ENCODE measurements around the gene NCCRP1. TPM values are rescaled to one million over a fixed set of nuclear protein-coding genes. Genes with fewer than 3 reads are reported as not detected.
A peak's percentile ranks its signal among the peaks of the same experiment; 100 is the strongest.
"Not testable (repeated sequence)": the region's sequence is repeated elsewhere in the genome, so short reads cannot be mapped to it uniquely, and the experiment has no call there.

Gene NCCRP1
- total RNA-seq, 2 experiments from 2014 or later = not detected

DNA sequence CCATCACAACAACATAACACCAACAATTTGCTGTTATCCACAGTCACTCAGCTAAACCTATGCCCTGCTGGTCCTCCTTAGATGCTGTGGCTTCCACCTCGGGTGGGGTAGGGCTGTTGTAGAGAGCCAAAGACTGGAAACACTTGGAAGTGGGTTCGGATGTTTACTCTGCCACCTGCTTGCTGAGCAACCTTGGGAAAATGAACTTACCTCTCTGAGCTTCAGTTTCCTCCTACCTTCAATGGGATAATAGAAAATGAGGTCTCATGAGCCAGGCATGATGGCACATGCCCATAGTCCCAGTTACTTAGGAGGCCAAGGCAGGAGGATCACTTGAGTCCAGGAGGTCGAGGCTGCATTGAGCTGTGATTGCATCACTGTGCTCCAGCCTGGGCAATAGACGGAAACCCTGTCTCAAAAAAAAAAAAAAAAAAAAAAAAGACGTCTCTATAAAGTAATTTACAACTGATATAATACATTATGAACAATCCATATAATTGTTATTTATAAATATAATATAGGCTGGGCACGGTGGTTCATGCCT is 10.6 kb downstream of the NCCRP1 start:
- CTCF ChIA-PET = no interaction called here
- Mint-ChIP-seq H3K36me3 (no peaks in the 10 kb centered on the region), H3K4me1 (ENCODE audit: low read depth) (no peaks in the 10 kb centered on the region), H3K27ac (no peak overlapping the region), H3K4me3 (no peak overlapping the region), H3K9me3 (no peaks in the 10 kb centered on the region), H3K27me3 (peaks cover 21% of the 10 kb centered on the region)
- no peak for DNase-seq
- POLR2A ChIA-PET = no interaction called here
- intact Hi-C loops (cut with micrococcal nuclease) = no loop called here

DNA sequence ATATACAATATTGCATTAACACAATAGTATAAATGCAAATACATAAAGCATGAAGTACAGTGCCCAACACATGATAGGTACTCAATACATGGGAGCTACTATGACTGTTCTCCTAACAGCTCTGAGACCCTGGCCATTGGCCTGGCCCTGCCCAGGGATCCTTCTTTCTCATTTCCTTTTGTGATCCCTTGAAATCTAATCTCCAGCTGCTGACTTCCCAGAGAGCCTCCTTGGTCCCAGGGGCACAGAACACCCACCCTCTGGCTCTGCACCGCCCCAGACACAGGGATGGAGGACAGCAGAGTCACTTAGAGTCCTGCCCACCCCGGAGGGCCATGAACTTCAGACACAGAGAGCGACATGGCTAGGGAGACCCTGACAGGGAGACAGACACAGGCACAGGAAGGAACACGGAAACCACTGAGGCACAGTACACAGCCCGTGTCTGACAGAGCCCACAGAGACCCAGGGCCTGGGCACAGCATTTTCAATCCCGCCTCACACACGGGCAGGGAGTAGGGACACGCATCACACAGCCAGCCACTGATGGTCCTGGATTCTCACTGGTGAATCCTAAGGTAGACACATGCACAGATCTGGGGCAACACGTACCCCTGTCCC is 11.5 kb downstream of the NCCRP1 start:
- no peak for DNase-seq
- POLR2A ChIA-PET = no interaction called here
- Mint-ChIP-seq H3K4me3 (no peak overlapping the region), H3K9me3 (no peaks in the 10 kb centered on the region), H3K27ac (no peak overlapping the region), H3K4me1 (ENCODE audit: low read depth) (no peaks in the 10 kb centered on the region), H3K27me3 (peaks cover 13% of the 10 kb centered on the region), H3K36me3 (no peaks in the 10 kb centered on the region)
- intact Hi-C loops (cut with micrococcal nuclease) = no loop called here
- CTCF ChIA-PET = no interaction called here

DNA sequence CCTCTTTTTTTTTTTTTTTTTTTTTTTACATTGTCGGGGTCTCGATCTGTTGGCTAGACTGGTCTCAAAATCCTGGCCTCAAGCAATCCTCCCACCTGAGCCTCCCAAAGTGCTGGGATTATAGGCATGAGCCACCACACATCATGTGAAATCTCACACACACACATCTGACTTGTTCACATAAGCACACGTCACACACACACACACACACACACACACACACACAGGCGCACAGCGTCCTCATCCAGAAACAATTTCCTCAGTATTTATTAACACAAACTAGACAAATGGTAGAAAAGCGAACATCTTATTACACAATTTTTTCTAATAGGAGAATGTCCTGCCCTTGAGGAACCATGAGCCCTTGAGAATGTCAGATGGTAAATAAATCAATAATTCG is 12.4 kb downstream of the NCCRP1 start:
- peaks cover 6% of the 10 kb centered on the region for H3K27me3 Mint-ChIP-seq
- no peaks in the 10 kb centered on the region for H3K36me3 Mint-ChIP-seq
- H3K9me3 Mint-ChIP-seq = no peaks in the 10 kb centered on the region
- ChIA-PET POLR2A (no interaction called here), CTCF (no interaction called here)
- H3K4me3 Mint-ChIP-seq = no peak overlapping the region
- no peaks in the 10 kb centered on the region for H3K4me1 Mint-ChIP-seq (ENCODE audit: low read depth)
- no peak overlapping the region for H3K27ac Mint-ChIP-seq
- no peak for DNase-seq
- intact Hi-C loops (cut with micrococcal nuclease) = no loop called here

DNA sequence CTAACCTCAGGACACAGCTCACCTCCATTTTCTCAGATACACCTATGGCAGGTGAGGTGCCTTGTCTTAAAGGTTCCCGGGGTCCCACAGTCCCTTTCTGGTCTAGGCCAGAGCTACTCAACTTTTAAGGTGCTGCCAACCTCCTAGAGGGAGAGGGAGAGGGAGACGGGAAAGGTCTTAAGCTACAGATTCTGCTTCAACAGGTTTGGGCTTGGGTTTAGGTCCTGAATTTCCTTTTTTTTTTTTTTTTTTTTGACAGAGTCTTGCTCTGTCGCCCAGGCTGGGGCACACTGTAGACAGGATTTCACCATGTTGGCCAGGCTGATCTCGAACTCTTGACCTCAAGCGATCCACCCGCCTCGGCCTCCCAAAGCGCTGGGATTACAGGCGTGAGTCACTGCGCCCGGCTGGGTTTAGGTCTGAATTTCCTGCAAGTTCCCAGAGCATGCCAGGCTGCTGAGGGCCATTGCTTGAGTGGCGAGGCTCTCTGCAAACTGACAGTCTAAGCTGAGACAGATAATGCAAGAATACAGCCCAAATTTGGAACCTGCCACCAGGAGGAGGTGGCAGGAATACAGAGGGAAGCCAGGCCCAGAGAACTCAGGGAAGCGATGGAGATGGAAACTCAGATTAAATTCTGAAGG is 15.1 kb downstream of the NCCRP1 start:
- DNase-seq = no peak
- intact Hi-C loops (cut with micrococcal nuclease) = loop anchor here (1.0 to 5.0 kb wide), 2 partner anchors 116 to 200 kb away; partner anchors contain the start of gene PLEKHG2
- H3K4me3 Mint-ChIP-seq = no peak overlapping the region
- ChIA-PET CTCF (interaction anchor here (0.8 to 3.1 kb wide), 5 partner anchors 92 to 200 kb away, joined by 3 to 16 read pairs (median 6); partner anchors contain the start of genes GMFG and PLEKHG2), POLR2A (no interaction called here)
- H3K9me3 Mint-ChIP-seq = no peaks in the 10 kb centered on the region
- no peak overlapping the region for H3K27ac Mint-ChIP-seq
- no peaks in the 10 kb centered on the region for H3K36me3 Mint-ChIP-seq
- no peaks in the 10 kb centered on the region for H3K4me1 Mint-ChIP-seq (ENCODE audit: low read depth)
- H3K27me3 Mint-ChIP-seq = peaks cover 1% of the 10 kb centered on the region

DNA sequence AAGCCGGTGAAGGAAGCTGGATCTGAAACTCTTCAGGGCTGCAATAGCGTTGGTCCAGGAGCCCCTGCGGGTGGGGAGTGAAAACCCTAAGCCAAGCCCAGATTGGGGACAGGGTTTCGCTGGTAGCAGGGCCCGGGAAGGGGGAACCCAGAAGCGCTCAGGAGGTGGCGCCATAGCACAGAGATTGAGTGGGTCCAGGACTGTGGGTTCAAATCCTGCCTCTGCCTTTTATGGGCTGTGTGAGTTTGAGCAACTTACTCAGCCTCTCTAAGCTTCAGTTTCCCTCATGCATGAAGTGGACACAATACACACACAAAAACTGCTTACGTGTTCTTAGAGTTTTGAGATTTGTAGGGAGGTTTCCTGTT is 15.6 kb downstream of the NCCRP1 start:
- Mint-ChIP-seq H3K36me3 (no peaks in the 10 kb centered on the region), H3K4me1 (ENCODE audit: low read depth) (no peaks in the 10 kb centered on the region), H3K27ac (no peak overlapping the region), H3K4me3 (no peak overlapping the region), H3K9me3 (no peaks in the 10 kb centered on the region), H3K27me3 (peaks cover 4% of the 10 kb centered on the region)
- intact Hi-C loops (cut with micrococcal nuclease) = loop anchor here (1.0 to 5.0 kb wide), 2 partner anchors 116 to 200 kb away; partner anchors contain the start of gene PLEKHG2
- peak; percentile 80 for DNase-seq
- ChIA-PET CTCF (interaction anchor here (0.7 to 3.1 kb wide), 7 partner anchors 8 to 199 kb away, joined by 3 to 16 read pairs (median 5); partner anchors contain the start of genes GMFG, IFNL1, PLEKHG2 and SYCN), POLR2A (no interaction called here)

DNA sequence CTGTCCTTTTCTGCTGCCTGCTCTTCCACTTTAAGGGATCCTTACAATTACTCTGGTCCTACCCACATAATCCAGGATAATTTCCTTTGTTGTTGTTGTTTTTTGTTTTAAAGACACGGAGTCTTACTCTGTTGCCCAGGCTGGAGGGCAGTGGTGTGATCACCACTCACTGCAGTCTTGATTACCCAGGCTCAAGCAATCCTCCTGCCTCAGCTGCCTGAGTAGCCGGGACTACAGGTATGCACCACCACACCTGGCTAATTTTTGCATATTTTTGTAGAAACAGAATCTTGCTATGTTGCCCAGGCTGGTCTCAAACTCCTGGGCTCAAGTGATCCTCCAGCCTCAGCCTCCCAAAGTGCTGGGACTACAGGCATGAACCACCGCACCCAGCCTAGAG is 18.6 kb downstream of the NCCRP1 start:
- H3K9me3 Mint-ChIP-seq; DNase-seq; H3K36me3 Mint-ChIP-seq; H3K4me3 Mint-ChIP-seq; H3K27me3 Mint-ChIP-seq; H3K27ac Mint-ChIP-seq; intact Hi-C loops (cut with micrococcal nuclease); H3K4me1 Mint-ChIP-seq (ENCODE audit: low read depth): not testable (repeated sequence)
- CTCF ChIA-PET = interaction anchor here (1.1 to 1.4 kb wide), 2 partner anchors 93 to 197 kb away, joined by 3 to 4 read pairs; partner anchors contain the start of gene PLEKHG2
- POLR2A ChIA-PET = interaction anchor here (0.6 kb wide), 1 partner anchor 190 kb away, joined by 3 read pairs; no protein-coding TSS in a partner anchor

DNA sequence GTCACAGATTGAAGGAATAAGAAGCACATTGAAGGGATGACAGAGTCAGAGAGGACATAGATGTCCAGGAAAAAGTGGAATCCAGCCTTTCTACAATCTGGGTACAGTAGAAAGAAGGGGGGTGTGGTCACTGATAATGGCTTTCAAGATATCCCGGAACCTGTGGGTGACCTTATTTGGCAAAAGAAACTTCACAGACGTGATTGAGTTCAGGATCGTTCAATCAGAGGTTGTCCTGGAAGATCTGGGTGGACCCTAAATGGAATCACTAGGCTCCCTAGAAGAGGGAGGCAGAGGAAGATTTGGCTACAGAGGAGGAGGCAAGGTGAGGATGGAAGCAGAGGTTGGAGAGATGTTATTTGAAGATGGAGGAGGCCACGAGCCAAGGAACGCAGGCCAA is 20.3 kb downstream of the NCCRP1 start:
- no peak for DNase-seq
- H3K4me1 Mint-ChIP-seq (ENCODE audit: low read depth) = no peaks in the 10 kb centered on the region
- ChIA-PET POLR2A (no interaction called here), CTCF (no interaction called here)
- H3K9me3 Mint-ChIP-seq = no peaks in the 10 kb centered on the region
- no peak overlapping the region for H3K4me3 Mint-ChIP-seq
- peaks cover 12% of the 10 kb centered on the region for H3K27me3 Mint-ChIP-seq
- no peaks in the 10 kb centered on the region for H3K36me3 Mint-ChIP-seq
- intact Hi-C loops (cut with micrococcal nuclease) = no loop called here
- no peak overlapping the region for H3K27ac Mint-ChIP-seq

DNA sequence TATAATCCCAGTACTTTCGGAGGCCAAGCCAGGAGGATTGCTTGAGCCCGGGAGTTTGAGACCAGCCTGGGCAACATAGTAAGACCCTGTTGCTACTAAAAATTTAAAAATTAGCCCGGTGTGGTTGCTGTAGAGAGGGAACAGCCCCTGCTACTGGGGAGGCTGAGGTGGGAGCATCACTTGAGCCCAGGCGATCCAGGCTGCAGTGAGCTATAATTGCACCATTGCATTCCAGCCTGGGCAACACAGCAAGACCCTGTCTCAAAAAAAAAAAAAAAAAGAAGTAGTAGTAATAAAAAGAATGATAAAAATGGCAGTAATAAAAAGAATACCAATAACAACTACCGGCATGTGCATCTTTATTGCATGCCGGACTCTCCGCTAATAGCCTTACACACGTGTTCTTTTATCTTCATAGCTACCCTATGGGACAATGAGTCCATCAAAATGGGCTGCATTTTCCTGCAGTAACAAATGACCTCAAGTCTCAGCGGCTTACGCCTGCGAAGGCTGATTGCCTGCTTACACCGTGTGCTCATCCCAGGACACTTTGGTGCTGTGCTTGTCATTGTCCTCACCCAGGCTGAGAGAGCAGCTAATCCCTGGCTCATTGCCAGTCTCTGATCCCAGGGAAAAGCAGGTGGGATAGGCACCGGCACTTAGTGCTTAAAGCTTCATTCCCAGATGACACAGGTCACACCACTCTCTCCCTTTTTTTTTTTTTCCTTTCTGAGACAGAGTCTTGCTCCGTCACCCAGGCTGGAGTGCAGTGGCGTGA is 21.7 kb downstream of the NCCRP1 start:
- H3K36me3 Mint-ChIP-seq = no peaks in the 10 kb centered on the region
- peaks cover 14% of the 10 kb centered on the region for H3K27me3 Mint-ChIP-seq
- no peak overlapping the region for H3K4me3 Mint-ChIP-seq
- CTCF ChIA-PET = no interaction called here
- intact Hi-C loops (cut with micrococcal nuclease) = no loop called here
- H3K27ac Mint-ChIP-seq = no peak overlapping the region
- POLR2A ChIA-PET = interaction anchor here (0.6 kb wide), 1 partner anchor 53 kb away, joined by 3 read pairs; no protein-coding TSS in a partner anchor
- H3K4me1 Mint-ChIP-seq (ENCODE audit: low read depth) = no peaks in the 10 kb centered on the region
- no peak for DNase-seq
- no peaks in the 10 kb centered on the region for H3K9me3 Mint-ChIP-seq

DNA sequence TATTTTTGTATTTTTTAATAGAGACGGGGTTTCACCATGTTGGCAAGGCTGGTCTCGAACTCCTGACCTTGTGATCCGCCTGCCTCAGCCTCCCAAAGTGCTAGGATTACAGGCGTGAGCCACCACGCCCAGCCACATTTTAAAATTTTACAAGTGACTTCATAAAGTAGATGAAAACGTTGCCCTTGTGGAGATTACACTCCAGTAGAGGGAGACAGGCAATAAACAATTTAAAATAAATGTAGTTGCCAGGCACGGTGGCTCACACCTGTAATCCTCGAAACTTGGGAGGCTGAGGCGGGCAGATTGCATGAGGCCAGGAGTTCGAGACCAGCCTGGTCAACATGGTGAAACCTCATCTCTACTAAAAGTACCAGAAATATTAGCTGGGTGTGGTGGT is 22.3 kb downstream of the NCCRP1 start:
- H3K4me1 Mint-ChIP-seq (ENCODE audit: low read depth); H3K36me3 Mint-ChIP-seq; H3K9me3 Mint-ChIP-seq; intact Hi-C loops (cut with micrococcal nuclease); POLR2A ChIA-PET; DNase-seq; H3K27ac Mint-ChIP-seq; H3K4me3 Mint-ChIP-seq: not testable (repeated sequence)
- H3K27me3 Mint-ChIP-seq = peaks cover 18% of the 10 kb centered on the region
- CTCF ChIA-PET = interaction anchor here (0.6 kb wide), 1 partner anchor 179 kb away, joined by 3 read pairs; no protein-coding TSS in a partner anchor

DNA sequence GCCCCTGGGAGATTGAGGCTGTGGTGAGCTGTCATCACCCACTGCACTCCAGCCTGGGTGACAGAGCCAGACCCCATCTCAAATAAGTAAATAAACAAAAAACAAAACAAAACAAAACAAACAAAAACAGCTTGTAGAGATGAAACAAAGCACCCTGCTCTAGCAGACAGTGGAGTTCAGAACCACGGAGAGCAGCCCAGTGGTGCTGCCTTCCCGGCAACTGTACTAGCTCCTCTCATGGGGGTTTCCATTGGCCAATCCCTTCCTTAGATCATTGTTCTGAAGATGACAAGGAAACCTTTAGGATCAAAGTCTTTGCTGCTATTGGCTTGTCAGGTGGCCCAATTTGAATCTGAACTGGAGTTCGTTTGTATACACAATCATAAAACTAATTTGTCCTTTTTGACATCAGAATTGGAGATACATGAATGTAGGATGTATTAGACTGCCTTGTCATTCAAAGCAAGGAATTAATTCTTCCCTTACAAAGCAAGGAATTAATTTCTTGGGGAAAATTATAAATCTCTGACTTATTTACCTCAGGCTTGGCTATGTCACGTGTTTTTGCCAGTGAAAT is 27.0 kb downstream of the NCCRP1 start:
- CTCF ChIA-PET = no interaction called here
- no peaks in the 10 kb centered on the region for H3K36me3 Mint-ChIP-seq
- no peak overlapping the region for H3K27ac Mint-ChIP-seq
- H3K27me3 Mint-ChIP-seq = peaks cover 18% of the 10 kb centered on the region
- intact Hi-C loops (cut with micrococcal nuclease) = no loop called here
- no peaks in the 10 kb centered on the region for H3K4me1 Mint-ChIP-seq (ENCODE audit: low read depth)
- POLR2A ChIA-PET = no interaction called here
- H3K4me3 Mint-ChIP-seq = no peak overlapping the region
- peak; percentile 33 for DNase-seq
- H3K9me3 Mint-ChIP-seq = no peaks in the 10 kb centered on the region

DNA sequence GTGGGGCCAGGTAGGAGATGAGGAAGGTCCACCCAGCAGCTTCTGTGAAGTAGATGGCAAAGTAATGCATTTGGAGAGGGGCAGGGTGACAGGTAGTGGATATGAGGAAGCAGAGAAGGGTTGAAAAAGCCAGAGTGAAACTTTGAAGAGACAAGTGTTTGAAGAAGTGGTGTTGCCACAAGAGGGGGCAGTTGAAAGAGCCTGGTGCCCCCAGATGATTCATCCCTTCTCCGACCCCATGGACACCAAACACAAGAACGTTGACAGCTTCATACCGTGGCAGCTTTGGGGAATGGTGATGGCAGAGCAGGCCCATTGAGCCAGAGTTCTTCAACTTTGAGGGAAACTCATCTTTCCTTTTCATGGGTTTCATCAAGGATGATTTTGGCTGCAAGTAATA is 28.1 kb downstream of the NCCRP1 start:
- H3K4me3 Mint-ChIP-seq = no peak overlapping the region
- no peaks in the 10 kb centered on the region for H3K4me1 Mint-ChIP-seq (ENCODE audit: low read depth)
- H3K9me3 Mint-ChIP-seq = no peaks in the 10 kb centered on the region
- ChIA-PET CTCF (no interaction called here), POLR2A (no interaction called here)
- intact Hi-C loops (cut with micrococcal nuclease) = no loop called here
- DNase-seq = no peak
- no peak overlapping the region for H3K27ac Mint-ChIP-seq
- peaks cover 18% of the 10 kb centered on the region for H3K27me3 Mint-ChIP-seq
- no peaks in the 10 kb centered on the region for H3K36me3 Mint-ChIP-seq
